Smooth muscle cell (in vitro differentiated cells): Measurements from ENCODE around the gene PTPRJ. TPM values are rescaled to one million over a fixed set of nuclear protein-coding genes. Genes with fewer than 3 reads are reported as not detected.

Experiments
- DNase-seq: peaks from one replicate; lab custom pipeline; 2025; ENCODE audit not compliant: unreplicated experiment; lab: John Stamatoyannopoulos, UW
- H2AFZ ChIP-seq: fragments of 200-600 bp; sonication (generic); 2 replicates; pipeline ENCODE4 v1.6.0; 2016; ENCODE audit warnings: antibody characterized with exemption, low read depth, mild to moderate bottlenecking
- H3F3A ChIP-seq: fragments of 200-600 bp; sonication (generic); 2 replicates; pipeline ENCODE4 v1.6.0; 2017; ENCODE audit warnings: antibody characterized with exemption, low read depth
- H3K27ac ChIP-seq: fragments of 200-600 bp; sonication (generic); 2 replicates; pipeline ENCODE4 v1.5.1; 2016; ENCODE audit warnings: low read depth, mild to moderate bottlenecking
- H3K27me3 ChIP-seq: fragments of 200-600 bp; sonication (generic); 2 replicates; pipeline ENCODE4 v1.6.1; 2016; ENCODE audit warnings: low read depth, mild to moderate bottlenecking
- H3K36me3 ChIP-seq: fragments of 200-600 bp; sonication (generic); 2 replicates; pipeline ENCODE4 v1.5.1; 2016; ENCODE audit warnings: low read depth
- H3K4me1 ChIP-seq: fragments of 200-600 bp; sonication (generic); 2 replicates; pipeline ENCODE4 v1.5.1; 2016; ENCODE audit warnings: low read depth
- H3K4me2 ChIP-seq: fragments of 200-600 bp; sonication (generic); 2 replicates; pipeline ENCODE4 v1.6.0; 2016; ENCODE audit warnings: mild to moderate bottlenecking
- H3K4me3 ChIP-seq: fragments of 200-600 bp; sonication (generic); 2 replicates; pipeline ENCODE4 v1.5.1; 2016; ENCODE audit warnings: mild to moderate bottlenecking
- H3K79me2 ChIP-seq: fragments of 200-600 bp; sonication (generic); 2 replicates; pipeline ENCODE4 v1.6.0; 2016; ENCODE audit warnings: low read depth, mild to moderate bottlenecking
- H3K9ac ChIP-seq: fragments of 200-600 bp; sonication (generic); 2 replicates; pipeline ENCODE4 v1.6.0; 2016; ENCODE audit warnings: low read depth
- H3K9me3 ChIP-seq: fragments of 200-600 bp; sonication (generic); replicated peaks from 2 replicates; pipeline ENCODE4 v1.5.1; 2016; ENCODE audit warnings: low read depth
- H4K20me1 ChIP-seq: fragments of 200-600 bp; sonication (generic); 2 replicates; pipeline ENCODE4 v1.6.0; 2016; ENCODE audit warnings: low read depth
- CTCF ChIP-seq: fragments of 200-600 bp; sonication (generic); IDR thresholded peaks from 2 replicates; pipeline ENCODE4 v1.5.1; 2017; ENCODE audit warnings: borderline replicate concordance, mild to moderate bottlenecking, antibody characterized with exemption; ENCODE audit not compliant: insufficient read depth, poor library complexity, severe bottlenecking
- WGBS: methylation state at CpG from one replicate; pipeline ENCODE4 v1.1.7; 2016; ENCODE audit warnings: low lambda C conversion rate; 5-methylcytosine and 5-hydroxymethylcytosine counted together
- polyA plus RNA-seq: library from polyadenylated mRNA; unstranded; fragments of >200 nt; fragmentation: Nextera tagmentation; extraction: Ambion mirVana; gene quantifications from 2 replicates; pipeline ENCODE4 v1.2.1, GENCODE V29; 2016
- total RNA-seq: library from RNA; depleted of rRNA; stranded (reverse); fragments of >200 nt; gene quantifications from 2 replicates; pipeline ENCODE4 v1.2.3, GENCODE V29; 2014

The PTPRJ gene
- total and polyA plus RNA-seq, 2 experiments from 2014 or later, result 1.5 to 6.3 TPM

- Histone ChIP-seq H3K4me1 (no peaks in the 10 kb centered on the region), H3K4me2 (no peak overlapping the region), H3K27ac (no peak overlapping the region), H2AFZ (no peak overlapping the region), H4K20me1 (no peaks in the 10 kb centered on the region), H3K27me3 (no peaks in the 10 kb centered on the region), H3K4me3 (no peak overlapping the region), H3F3A (no peaks in the 10 kb centered on the region), H3K79me2 (peaks cover 5% of the 10 kb centered on the region), H3K9me3 (no peaks in the 10 kb centered on the region), H3K9ac (no peak overlapping the region), H3K36me3 (no peaks in the 10 kb centered on the region)
- DNase-seq, result no peak
- 74% methylated on average over 4 of the region's 4 CpGs for WGBS
- no peak for TF ChIP-seq CTCF
These were observed 111.2 kb downstream of the PTPRJ start for GRCh38 chr11:48091426-48092102.

- H3K4me1 ChIP-seq, result no peaks in the 10 kb centered on the region
- no peaks in the 10 kb centered on the region for H3K36me3 ChIP-seq
- no peak for TF ChIP-seq CTCF
- WGBS, result 88% methylated on average over 4 of the region's 4 CpGs
- H3K4me2 ChIP-seq, result no peak overlapping the region
- DNase-seq, result no peak
- H3K4me3 ChIP-seq, result peak overlapping the region; percentile 21
- no peak overlapping the region for H3K27ac ChIP-seq
- H3K9ac ChIP-seq, result no peak overlapping the region
- H3F3A ChIP-seq, result no peaks in the 10 kb centered on the region
- no peaks in the 10 kb centered on the region for H3K27me3 ChIP-seq
- peaks cover 5% of the 10 kb centered on the region for H3K79me2 ChIP-seq
- H2AFZ ChIP-seq, result no peak overlapping the region
- H3K9me3 ChIP-seq, result no peaks in the 10 kb centered on the region
- H4K20me1 ChIP-seq, result no peaks in the 10 kb centered on the region
These were observed 113.0 kb downstream of the PTPRJ start for GRCh38 chr11:48093323-48093722.

GRCh38 chr11:48093795-48094642, 113.7 kb downstream of the PTPRJ start:
- no peak overlapping the region for H3K27ac ChIP-seq
- H3K27me3 ChIP-seq, result no peaks in the 10 kb centered on the region
- no peak for TF ChIP-seq CTCF
- 77% methylated on average over 6 of the region's 6 CpGs for WGBS
- H3K36me3 ChIP-seq, result no peaks in the 10 kb centered on the region
- H3F3A ChIP-seq, result no peaks in the 10 kb centered on the region
- DNase-seq, result no peak
- H3K9ac ChIP-seq, result no peak overlapping the region
- peaks cover 5% of the 10 kb centered on the region for H3K79me2 ChIP-seq
- H2AFZ ChIP-seq, result no peak overlapping the region
- peak overlapping the region; percentile 21 for H3K4me3 ChIP-seq
- H3K4me1 ChIP-seq, result no peaks in the 10 kb centered on the region
- H3K9me3 ChIP-seq, result no peaks in the 10 kb centered on the region
- H4K20me1 ChIP-seq, result no peaks in the 10 kb centered on the region
- no peak overlapping the region for H3K4me2 ChIP-seq
